WERI-Rb-1 (cell line): ENCODE data around the gene SIRT4.

Experiments used
- DNase-seq: peaks from one replicate; pipeline ENCODE4 v3.0.0-alpha.2; 2020
- H3K27ac ChIP-seq: fragments of 250-450 bp; sonication (Bioruptor Pico); 2 replicates; pipeline ENCODE4 v1.5.1; 2020; ENCODE audit warnings: mild to moderate bottlenecking, moderate library complexity
- H3K27me3 ChIP-seq: fragments of 250-450 bp; sonication (Bioruptor Pico); 2 replicates; pipeline ENCODE4 v1.5.1; 2021; ENCODE audit warnings: mild to moderate bottlenecking, low read depth, moderate library complexity; ENCODE audit not compliant: insufficient read depth, severe bottlenecking
- H3K36me3 ChIP-seq: fragments of 250-450 bp; sonication (Bioruptor Pico); 2 replicates; pipeline ENCODE4 v1.5.1; 2020; ENCODE audit warnings: mild to moderate bottlenecking, moderate library complexity
- H3K4me3 ChIP-seq: 2 replicates; pipeline ENCODE4 v1.5.1; 2011; ENCODE audit warnings: low read depth, mild to moderate bottlenecking, control low read depth, low read length
- H3K9me3 ChIP-seq: fragments of 250-450 bp; sonication (Bioruptor Pico); 2 replicates; pipeline ENCODE4 v1.5.1; 2021; ENCODE audit warnings: mild to moderate bottlenecking, moderate library complexity; ENCODE audit not compliant: severe bottlenecking
- TF ChIP-seq, protein P1 (sequence below): IDR thresholded peaks from 2 replicates; pipeline ENCODE4 v1.5.1; 2011; ENCODE audit warnings: low read depth, mild to moderate bottlenecking, control low read depth, inconsistent platforms, low read length

The SIRT4 gene

DNA sequence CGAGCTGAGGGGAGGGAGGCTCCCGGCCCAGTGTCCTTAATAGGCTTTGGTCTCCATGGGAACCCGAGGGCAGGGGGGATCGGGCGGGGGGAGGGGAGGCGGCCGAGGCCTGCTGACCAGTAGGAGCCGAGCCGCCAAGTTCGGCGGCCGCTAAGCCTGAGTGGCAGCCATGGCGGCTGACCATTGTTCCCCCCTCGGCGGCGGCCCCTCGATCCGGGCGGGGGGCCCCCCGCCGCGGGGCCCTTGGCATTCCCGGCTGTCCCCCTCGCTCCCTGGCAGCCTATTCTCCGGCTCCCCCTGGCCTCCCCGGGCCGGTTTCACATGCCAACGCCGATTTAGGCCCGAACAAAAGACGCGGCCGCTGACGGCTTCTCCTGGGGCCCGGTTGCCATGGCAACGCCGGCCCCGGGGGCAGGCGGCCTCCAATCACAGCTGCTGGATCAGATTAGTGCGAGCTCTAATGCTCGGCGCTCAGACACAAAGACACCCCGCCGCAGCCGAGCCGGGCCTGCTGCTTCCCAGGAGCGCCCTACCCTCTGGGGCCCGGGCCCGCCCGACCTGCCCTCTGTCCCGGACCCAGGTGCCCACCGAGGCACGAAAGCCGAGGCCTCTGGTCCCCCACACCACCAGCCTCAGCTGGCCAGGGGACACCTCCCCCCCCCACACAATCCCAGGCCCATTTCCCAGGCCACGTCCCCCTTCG is 59.5 kb downstream of the SIRT4 start:
- no peaks in the 10 kb centered on the region for H3K27me3 ChIP-seq
- H3K9me3 ChIP-seq: no peaks in the 10 kb centered on the region
- TF ChIP-seq, protein P1, sequence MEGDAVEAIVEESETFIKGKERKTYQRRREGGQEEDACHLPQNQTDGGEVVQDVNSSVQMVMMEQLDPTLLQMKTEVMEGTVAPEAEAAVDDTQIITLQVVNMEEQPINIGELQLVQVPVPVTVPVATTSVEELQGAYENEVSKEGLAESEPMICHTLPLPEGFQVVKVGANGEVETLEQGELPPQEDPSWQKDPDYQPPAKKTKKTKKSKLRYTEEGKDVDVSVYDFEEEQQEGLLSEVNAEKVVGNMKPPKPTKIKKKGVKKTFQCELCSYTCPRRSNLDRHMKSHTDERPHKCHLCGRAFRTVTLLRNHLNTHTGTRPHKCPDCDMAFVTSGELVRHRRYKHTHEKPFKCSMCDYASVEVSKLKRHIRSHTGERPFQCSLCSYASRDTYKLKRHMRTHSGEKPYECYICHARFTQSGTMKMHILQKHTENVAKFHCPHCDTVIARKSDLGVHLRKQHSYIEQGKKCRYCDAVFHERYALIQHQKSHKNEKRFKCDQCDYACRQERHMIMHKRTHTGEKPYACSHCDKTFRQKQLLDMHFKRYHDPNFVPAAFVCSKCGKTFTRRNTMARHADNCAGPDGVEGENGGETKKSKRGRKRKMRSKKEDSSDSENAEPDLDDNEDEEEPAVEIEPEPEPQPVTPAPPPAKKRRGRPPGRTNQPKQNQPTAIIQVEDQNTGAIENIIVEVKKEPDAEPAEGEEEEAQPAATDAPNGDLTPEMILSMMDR: no peak
- DNase-seq: peak; percentile 95
- H3K27ac ChIP-seq: peak overlapping the region; percentile 100
- peaks cover 95% of the 10 kb centered on the region for H3K36me3 ChIP-seq
- peak overlapping the region; percentile 40 for H3K4me3 ChIP-seq
